GM19463 (cell line): ENCODE data around the gene STRADB.
A peak's percentile ranks its signal among the peaks of the same experiment; 100 is the strongest.
"Not testable (repeated sequence)": the region's sequence is repeated elsewhere in the genome, so short reads cannot be mapped to it uniquely, and the experiment has no call there.

Source experiments
- ATAC-seq: cut with Tn5 transposase; IDR thresholded peaks from one replicate; pipeline ENCODE4 v1.9.1; 2021; ENCODE audit warnings: mild to moderate bottlenecking, moderate library complexity; ENCODE audit not compliant: unreplicated experiment

Gene STRADB

DNA sequence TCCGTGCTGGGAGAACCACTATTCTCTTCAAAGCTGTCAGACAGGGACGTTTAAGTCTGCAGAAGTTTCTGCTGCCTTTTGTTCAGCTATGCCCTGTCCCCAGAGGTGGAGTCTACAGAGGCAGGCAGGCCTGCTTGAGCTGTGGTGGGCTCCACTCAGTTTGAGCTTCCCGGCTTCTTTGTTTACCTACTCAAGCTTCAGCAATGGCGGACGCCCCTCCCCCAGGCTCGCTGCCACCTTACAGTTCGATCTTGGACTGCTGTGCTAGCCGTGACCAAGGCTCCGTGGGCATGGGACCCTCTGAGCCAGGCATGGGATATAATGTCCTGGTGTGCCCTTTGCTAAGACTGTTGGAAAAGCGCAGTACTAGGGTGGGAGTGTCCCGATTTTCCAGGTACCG is 21.2 kb upstream of the STRADB start:
- ATAC-seq, result not testable (repeated sequence)

DNA sequence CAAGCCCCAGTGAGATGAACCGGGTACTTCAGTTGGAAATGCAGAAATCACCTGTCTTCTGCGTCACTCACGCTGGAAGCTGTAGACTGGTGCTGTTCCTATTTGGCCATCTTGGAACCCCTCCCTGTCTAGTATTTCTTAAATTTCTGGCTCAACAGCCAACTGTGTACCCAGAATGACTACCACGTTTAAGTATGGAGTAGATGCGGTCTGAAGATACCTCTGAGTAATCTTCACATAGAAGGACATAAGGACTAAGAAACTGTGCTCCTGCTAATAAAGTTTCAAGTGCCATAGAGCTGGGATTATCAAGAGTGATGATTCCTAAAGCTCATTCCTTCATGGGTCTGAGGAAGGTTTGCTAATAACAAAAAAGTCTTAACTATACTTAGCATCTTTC is 20.7 kb upstream of the STRADB start:
- ATAC-seq, result no peak

DNA sequence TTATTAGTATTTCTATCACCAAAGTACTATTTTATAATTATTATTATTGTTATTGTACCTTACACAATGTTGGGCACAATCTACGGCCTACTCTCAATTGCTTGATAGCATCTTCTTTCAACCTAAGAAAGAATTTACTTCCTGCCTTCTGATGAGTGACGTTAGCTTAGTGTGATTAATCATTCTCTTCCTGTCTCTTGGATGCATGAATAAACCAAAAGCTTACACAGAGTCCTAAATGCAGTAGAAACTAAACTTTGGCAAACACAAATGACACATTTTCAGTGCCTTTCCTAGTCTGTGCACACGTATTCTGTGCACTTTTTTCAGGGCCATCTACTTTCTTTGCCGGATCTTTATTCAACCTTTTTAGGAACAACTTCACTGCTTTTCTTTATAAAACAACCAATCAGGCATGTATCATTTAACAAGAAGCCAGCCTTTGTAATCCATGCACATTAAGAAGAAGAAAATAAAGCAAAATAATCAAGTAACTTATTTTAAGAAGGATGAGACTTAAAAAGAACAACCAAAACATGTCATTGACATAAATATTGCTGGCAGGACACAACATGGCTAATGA is 19.4 kb upstream of the STRADB start:
- ATAC-seq, result no peak

DNA sequence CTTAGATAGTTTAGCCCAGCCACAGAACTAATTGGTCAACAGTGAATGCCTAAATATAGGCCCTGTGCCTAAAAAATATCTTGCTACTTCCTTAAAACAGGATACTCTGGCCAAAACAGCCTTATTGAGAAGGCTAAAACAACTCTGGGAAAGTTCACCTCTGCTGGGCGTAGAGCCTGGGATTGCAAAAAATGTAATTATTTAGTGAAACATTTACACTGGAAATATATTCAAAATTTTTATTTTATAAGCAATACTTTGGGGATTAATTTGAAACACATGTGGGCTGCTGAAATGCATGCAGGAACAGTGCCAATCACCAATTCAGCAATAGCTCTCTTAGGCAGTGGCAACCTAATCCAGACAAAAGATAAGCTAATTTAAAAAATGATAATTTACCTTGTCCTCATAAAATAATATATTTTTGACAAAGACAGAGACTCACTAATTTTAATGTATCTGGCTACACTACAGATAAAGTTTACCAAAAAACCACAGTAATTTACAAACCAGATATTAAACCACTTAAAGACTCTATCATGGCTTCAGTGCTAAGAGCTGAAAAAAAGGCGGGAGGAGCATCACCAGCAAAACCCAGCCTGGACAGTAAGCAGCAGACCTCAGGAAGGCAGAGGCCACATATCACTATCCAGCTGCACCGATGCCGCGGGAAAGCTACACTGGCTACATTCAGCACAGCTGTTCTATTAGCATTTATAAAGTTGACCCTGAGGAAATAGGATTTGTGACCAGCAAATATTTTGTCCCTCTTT is 18.7 kb upstream of the STRADB start:
- no peak for ATAC-seq

DNA sequence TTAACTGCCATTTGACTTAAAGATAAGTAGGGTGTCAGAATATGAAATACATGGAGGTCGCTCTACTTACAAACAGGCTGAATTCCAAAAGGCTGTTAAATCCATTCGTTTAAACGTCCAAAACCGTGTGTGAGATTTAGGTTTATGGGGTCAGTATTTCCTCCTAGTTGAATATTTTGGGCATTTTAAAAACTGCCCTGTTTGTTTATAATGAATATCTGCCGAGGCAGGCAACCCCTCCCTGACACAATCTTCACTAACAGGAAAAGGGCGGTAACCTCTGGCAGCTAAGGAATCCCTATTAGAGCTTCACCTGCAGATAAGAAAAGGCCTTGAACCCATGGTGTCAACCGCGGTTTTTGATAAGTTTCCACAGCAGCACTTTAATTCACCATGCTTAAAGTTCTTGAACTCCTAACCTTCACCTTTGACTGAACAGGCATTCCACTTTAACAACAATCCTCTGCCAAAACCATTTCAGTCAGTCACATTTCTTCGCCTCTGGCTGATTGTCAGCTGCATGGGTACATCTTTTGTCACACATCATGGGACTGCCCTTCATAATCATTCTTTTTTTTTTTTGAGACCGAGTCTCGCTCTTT is 18.0 kb upstream of the STRADB start:
- no peak for ATAC-seq

DNA sequence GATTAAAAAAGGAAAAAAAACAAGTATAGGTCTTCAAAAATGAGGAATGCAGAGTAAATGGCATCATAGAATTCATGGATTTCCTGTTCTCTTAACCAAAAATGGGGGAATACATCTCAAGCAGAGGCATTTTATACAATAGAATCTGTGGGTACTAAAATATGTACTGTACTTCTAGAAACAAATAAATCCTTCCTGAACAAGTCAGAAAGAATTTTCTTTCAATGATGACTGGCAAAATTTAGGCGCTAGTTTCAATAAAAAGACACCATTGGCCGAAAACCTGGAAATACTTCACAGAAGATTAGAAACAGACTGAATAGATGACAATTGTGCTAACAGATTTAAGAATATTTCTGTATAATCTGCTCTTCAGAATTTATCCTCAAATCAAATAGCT is 15.4 kb upstream of the STRADB start:
- no peak for ATAC-seq

DNA sequence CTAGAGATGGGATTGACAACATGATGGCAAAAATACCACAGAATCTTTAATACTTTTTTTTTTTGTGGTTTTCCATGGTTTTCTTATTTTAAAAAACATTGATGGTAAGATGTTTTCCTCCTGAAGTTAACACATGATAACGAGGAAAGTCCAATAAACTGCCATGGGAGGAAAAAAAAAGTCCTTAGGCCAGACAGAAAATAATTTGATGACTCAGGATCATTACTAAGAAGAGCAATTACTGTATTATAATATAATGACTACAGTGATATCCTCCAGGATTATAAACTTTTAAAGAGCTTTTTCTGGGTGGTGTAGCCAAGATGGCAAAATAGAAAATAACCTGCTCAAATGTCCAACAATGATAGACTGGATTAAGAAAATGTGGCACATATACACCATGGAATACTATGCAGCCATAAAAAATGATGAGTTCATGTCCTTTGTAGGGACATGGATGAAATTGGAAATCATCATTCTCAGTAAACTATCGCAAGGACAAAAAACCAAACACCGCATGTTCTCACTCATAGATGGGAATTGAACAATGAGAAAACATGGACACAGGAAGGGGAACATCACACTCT is 12.1 kb upstream of the STRADB start:
- not testable (repeated sequence) for ATAC-seq

DNA sequence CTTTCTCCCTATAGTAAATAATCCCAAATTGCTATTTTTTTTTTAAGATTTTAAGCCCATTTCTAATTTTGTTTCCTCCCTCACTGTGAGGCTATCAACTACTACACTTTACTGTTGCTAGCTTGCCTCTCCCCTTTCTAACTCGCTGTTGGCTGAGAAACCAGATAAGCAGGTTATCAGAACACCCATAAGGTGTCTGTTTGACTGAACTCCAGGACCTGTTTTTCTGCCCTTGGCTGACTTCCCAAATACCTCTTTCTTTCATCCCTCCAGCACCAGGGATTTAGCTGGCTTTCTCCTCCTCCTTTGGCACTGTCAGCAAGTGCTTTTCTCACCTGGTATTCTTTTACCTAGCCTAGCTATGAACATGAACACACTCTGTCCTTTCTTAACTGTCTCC is 11.4 kb upstream of the STRADB start:
- ATAC-seq, result no peak

DNA sequence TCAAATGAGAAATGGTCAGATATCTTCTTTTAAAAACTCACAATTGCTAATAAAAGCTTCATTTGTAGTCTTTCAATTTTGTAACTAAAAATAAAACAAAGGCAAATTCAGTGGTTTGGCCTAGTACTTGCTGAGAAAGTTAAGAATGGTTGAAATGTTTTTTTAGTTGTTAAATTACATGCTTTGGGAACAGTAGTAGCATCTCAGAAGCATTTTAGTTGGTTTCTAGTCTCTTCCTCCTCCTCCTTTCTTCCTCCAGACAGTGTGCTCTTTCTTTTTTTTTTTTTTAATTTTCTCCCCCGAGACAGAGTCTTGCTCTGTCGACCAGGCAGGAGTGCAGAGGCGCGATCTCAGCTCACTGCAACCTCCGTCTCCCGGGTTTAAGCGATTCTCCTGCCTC is 10.1 kb upstream of the STRADB start:
- no peak for ATAC-seq

DNA sequence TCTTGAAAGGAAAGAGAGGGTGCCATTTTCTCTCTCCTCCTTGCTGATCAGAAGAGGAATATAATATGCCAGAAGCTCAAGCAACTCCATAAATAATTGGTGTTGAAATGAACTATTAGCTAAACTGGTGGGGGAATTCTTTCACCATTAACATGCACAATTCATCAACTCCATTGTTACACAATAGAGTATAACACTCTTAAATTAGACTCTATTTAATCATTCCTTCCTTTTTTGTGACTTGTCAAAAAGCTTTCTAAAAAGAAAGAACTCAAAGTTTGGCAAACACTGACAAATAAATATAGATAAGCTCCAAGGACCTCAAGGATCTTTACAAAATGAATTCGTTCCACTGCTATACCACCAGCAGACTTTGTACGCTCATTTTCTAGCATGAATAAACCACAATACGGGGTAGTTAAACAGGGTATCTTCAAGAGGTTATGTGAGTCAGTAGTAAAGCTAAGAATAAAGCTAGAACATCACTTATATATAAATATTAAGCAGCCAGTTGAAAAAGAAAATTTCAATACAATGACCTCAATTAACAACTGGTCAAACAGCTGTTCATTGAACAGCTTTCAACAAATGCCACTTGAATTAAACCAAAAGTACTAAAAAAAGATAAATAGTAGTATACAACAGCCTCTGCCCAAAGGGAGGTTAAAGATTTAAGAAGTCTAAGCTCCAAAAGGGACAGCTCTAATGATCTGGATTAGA is 6.6 kb upstream of the STRADB start:
- ATAC-seq, result no peak

DNA sequence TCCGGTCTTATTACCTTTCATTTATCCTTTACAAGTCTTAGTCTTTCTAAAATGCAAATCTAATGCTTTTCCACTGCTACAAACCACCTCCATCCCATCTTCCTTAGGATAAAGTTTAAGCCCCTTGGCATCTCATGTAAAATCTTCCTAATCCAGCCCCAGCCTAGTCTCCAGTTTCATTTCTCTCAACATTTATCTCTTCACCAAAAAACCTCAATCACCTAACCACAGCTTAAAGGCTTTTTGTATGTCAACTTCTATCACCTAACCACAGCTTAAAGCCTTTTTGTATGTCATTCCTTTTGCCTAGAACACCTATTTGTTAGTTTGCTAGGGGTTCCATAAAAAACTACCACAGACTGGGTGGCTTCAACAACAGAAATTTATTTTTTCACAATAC is 4.5 kb upstream of the STRADB start:
- no peak for ATAC-seq

DNA sequence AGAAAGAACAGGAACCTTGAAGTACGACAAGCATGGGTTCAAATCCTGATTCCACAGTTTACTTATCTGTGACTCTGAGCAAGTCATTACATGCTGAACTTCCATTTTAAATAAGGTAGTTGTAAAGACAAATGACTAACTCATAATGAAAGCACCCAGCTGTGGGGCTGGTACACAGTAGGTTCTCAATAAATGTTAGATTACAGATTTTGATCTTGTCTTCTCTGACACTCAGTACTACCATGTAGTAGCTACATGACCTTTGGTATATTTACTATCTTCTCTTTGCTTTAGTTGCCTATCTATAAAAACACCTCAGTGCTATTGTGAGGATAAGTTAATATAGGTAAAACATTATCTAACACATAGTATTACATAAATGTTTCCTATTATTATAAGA is 3.5 kb upstream of the STRADB start:
- no peak for ATAC-seq

DNA sequence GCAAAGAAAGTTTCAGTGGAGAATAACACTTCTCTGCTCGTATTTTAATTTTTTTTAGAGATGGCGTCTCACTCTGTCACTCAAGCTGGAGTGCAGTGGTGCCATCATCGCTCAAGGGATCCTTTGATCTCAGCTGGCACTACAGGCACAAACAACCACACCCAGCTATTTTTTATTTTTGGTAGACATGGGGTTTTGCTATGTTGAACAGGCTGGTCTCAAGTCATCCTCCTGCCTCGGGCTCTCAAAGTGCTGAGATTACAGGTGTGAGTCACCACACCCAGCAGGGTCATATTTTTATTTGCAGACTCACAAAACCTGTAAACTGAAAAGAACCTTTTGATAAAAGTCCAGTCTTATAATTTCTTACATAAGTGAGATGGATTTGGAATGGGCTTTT is 2.8 kb upstream of the STRADB start:
- no peak for ATAC-seq

DNA sequence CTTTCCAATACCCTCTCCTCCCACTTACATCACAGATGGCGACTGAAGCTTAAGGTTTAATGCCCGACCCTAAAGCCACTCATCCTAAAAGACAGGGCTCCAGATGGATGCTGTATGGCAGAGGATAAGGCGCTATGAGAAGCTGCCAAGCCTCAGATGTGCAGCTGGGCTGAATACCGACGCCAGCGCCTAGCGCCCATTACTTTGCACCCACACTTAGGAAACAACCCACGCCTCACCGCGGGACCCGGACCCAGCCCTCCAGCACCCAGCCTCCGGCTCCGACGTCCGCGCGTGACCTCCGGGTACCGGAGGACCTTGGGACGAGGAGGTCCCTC is 617 bp upstream of the STRADB start:
- ATAC-seq, result no peak

DNA sequence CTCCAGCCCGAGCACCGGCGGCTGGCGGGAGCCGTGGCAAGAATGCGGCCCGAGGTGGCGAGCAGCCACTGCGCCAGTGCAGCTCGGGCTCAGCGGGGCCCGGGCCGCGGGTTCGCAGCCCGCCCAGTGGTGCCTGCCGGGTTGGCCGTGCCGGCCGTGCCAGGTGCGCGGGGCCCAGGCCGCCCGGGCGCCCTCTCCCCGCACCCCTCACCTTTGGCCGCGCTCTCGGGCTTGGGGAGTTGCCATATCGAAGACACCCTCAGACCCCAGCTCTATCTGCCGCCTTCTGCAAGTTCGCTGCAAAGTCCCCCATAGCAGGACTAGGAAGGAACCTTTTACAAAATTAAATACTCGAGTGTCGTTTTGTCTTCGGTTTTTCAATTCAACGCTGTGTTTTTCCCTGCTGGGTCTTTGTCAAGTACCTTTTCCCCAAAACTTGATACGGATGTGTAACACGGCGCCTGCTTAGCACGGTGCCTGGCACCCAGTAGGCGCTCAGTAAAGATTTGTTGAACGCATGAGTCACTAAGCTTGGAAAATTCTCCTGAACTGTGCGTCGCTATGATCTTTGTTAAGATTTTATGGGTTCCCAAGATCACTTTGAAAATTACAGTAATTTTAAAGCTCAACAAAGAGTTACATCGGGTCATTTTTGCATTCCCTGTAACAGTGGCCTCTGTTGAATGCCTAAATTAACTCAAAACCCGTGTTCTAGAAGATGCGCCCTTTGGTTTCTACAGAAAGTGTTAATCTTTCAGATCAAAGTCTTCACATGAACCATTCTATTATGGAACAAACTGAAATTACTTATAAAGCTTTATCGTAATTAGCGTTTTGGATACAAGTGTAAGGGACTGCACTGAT is 750 bp downstream of the STRADB start:
- peak; percentile 23 for ATAC-seq

DNA sequence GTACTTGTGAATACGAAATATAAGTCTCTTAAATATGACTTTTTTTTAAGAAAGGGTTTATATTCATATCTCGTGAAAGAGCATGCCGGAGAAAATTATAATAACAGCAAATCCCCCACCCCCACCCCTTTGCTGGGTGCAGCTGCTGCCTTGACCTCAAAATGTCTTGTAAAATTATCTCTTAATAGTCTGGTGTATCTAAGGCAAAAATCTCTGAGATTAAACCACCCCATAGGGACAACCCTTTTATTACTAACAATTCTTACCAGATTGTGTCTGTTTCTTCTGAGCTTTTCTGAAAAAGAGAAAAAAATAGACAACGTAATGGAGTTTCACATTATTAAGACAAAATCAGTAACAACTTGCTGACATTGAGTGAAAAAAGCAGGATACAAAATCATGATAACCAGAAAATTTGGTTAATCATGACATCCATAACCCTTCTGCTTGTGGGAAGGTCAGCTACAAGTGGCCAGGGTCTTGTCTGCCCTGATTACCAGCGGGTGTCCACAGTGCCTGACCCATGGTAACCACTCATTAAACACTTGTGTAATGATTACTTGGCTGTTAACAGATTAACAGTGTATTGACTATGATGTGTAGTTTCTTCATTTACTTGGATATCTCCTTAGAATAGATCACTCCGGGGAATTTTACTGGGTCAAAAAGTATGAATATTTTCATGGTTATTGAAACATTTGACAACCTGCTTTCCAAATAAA is 1.5 kb downstream of the STRADB start:
- no peak for ATAC-seq

DNA sequence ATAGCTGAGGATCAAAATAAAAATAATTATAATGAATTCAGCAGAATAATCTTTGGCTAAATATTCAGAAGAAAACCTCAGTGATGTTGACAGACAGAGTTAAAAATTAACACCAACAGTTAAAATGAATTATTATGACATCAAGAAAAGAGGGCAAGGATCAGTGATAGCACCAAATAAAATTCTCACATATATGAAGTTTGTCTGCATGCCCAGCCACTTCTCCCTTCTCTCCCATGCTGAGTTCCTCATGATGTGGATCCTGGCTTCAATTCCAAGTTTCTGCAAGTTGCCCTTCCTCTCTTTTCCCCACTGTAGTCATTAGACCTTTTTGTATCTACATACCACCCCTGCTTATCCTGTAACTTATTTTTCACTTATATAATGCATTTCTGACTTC is 6.8 kb downstream of the STRADB start:
- ATAC-seq, result no peak

DNA sequence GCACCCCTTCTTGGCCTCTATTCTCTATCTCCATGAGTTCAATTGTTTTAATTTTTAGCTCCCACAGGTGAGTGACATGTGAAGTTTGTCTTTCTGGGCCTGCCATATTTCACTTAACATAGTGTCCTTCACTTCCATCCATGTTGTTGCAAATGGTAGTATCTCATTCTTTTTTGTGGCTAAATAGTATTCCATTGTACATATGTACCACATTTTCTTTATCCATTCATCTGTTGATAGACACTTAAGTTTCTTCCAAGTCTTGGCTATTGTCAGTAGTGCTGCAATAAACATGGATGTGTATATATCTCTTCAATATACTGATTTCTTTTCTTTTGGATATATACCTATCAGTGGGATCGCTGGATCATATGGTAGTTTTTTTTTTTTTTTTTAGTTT is 9.0 kb downstream of the STRADB start:
- ATAC-seq, result no peak

DNA sequence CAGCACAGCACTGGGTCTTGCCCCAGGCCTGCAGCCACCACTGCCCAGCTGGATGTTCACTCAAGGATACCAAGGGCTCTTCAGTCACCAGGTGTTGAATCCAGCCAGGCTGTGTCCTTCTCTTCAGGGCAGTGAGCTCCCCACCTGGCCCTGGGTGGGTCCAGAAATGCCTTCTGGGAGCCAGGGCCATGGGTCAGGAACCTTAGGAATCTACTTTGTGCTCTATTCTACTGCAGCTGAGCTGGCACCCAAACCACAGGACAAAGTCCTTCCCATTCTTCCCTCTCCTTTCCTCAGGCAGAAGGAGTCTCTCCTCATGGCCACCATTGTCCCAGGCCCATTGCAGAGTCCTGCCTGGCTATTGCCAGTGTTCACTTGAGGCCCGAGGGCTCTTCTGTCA is 13.0 kb downstream of the STRADB start:
- ATAC-seq, result no peak

DNA sequence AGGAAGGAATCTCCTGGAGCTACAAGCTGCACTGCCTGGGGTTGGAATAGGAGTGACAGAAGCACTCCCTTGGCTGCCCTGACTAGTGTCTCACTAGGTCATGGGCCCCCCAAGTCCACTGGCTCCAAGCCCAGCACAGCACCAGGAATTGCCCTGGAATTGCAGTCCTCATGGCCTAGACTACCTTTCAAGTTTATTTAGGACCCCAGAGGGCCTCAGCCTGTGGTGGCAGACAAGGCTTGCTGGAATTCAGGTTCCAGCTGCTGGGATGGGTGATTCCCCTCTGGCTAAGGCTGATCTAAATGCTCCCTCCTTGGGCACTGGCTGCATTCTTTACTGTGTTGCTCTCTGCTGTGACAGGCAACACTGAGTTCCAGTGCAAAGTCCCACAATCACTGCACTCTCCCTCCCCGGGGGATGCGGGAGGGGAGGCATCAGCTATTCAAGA is 14.0 kb downstream of the STRADB start:
- ATAC-seq, result no peak
